Heart right ventricle (tissue), 16 donors: Measurements from ENCODE around the gene LRRC56. TPM values are rescaled to one million over a fixed set of nuclear protein-coding genes. Genes with fewer than 3 reads are reported as not detected.
A peak's percentile ranks its signal among the peaks of the same experiment; 100 is the strongest.

Source experiments
- ATAC-seq, 8 donors: fragments of 200-7000 bp; cut with Tn5 transposase; one replicate each; pipeline ENCODE4 v1.9.1; 2020; ENCODE audit warnings: mild to moderate bottlenecking in 8 of 8, moderate library complexity in 8 of 8, moderate number of reproducible peaks in 1 of 8
- DNase-seq, 2 donors: peaks; one replicate each; pipeline ENCODE4 v3.0.0-alpha.2; 2020
- H3K27ac ChIP-seq, 10 donors: fragments of 200-600 bp; sonication (generic) in 2 of 10; one replicate each; pipeline versions ENCODE4 v1.5.0 to v1.8.0; 2020 to 2022; ENCODE audit warnings: mild to moderate bottlenecking in 3 of 10
- H3K27me3 ChIP-seq, 7 donors: fragments of 200-600 bp; one replicate each; pipeline ENCODE4 v1.8.0; 2021 to 2022; ENCODE audit warnings: mild to moderate bottlenecking in 2 of 7
- H3K36me3 ChIP-seq, 9 donors: fragments of 200-600 bp; sonication (generic) in 1 of 9; one replicate each; pipeline versions ENCODE4 v1.5.0 to v1.8.0; 2020 to 2022; ENCODE audit warnings: mild to moderate bottlenecking in 2 of 9
- H3K4me1 ChIP-seq, 9 donors: fragments of 200-600 bp; sonication (generic) in 1 of 9; one replicate each; pipeline versions ENCODE4 v1.5.0 to v1.8.0; 2020 to 2022; ENCODE audit warnings: mild to moderate bottlenecking in 4 of 9
- H3K4me3 ChIP-seq, 10 donors: fragments of 200-600 bp; sonication (generic) in 2 of 10; one replicate each; pipeline versions ENCODE4 v1.5.0 to v1.8.0; 2020 to 2022; ENCODE audit warnings: mild to moderate bottlenecking in 7 of 10, moderate library complexity in 2 of 10
- H3K9me3 ChIP-seq, 11 donors: fragments of 200-600 bp in 10 of 11; sonication (generic) in 2 of 11; one replicate each; pipeline versions ENCODE4 v1.5.0 to v1.8.0; 2013 to 2022; ENCODE audit warnings: mild to moderate bottlenecking in 2 of 11, control low read depth in 1 of 11, moderate library complexity in 1 of 11
- CTCF ChIP-seq, 9 donors: fragments of 200-600 bp; sonication (generic) in 2 of 9; IDR thresholded peaks; one replicate each; pipeline versions ENCODE4 v1.5.0 to v1.8.0; 2021 to 2022; ENCODE audit warnings: antibody characterized with exemption in 9 of 9, mild to moderate bottlenecking in 5 of 9, moderate library complexity in 1 of 9
- WGBS, 2 donors: extraction: QIAGEN DNeasy Blood & Tissue Kit; methylation state at CpG; one replicate each; pipeline ENCODE4 v1.1.7; 2013; ENCODE audit warnings: inconsistent platforms in 1 of 2; 5-methylcytosine and 5-hydroxymethylcytosine counted together
- intact Hi-C, 10 donors: fragments of 100-400 bp; cut with DNase I; formaldehyde crosslinking; loops; one replicate each; pipeline versions ENCODE4 v1.11.1 to v1.14.2; 2022
- microRNA-seq, 2 donors: library from miRNA; unstranded; fragments of <30 nt; microRNA quantifications; one replicate each; pipeline ENCODE4 v1.2.0, GENCODE V29; 2021
- polyA plus RNA-seq, 2 donors: library from polyadenylated mRNA; stranded (reverse); fragments of 200-250 nt; gene quantifications; one replicate each; pipeline ENCODE4 v1.2.3, GENCODE V29; 2013
- total RNA-seq, 10 donors: library from RNA; stranded (reverse); fragmentation: NEBNext Ultra II Directional in 3 of 10; extraction: Animal tissue kit (Norgen Biotek cat#: 25700) in 3 of 10; gene quantifications; one replicate each; pipeline versions ENCODE4 v1.2.1 to v1.2.4, GENCODE V29; 2021 to 2023
- donor health status: Arrhythmogenic right ventricular cardiomyopathy.
- donor health status: ischemic (EF 13 %, LVEDD 7.1; RV severe dilation, severe dysfunction).
- donor health status: healthy with polysubstance abuse.
- donor health status: DM: no; HTN: yes; CAD: no.
- donor health status: DM: no; HTN: no; CAD: no.
- donor health status: ischemic (EF 25% LVEDD 6.9; RV normal size, moderate dysfunction).
- donor health status: ischemic (EF 25% LVEDD 5.7; RV mildly dilated, moderate dysfunction).
- donor health status: healthy.
- donor health status: DM: yes; HTN: yes; CAD: no.
- donor health status: Ischemic cardiomyopathy.
- donor health status: ischemic (EF 35%, LVEDD 5.7; RV mildly dilated, moderate dysfunction).
- donor health status: nonischemic (EF 11% LVEDD 7.7; RV severe dilation, severe dysfunction).
- donor health status: DM: yes; HTN: yes; CAD: no.
- donor health status: PGD.
- donor health status: ischemic (EF 29% LVEDD 5.4; RV normal size, mild dysfunction).
- donor health status: nonischemic (EF 23%, LVEDD 6.1; RV moderate dilation, normal function).

Gene LRRC56
- total and polyA plus RNA-seq, 12 donors: 0.13 to 0.49 (median 0.21) TPM; not detected in 2

GRCh38 chr11:598005-598680 is 60.8 kb downstream of the LRRC56 start:
- WGBS, 2 donors: 92 to 94% methylated on average over 28 to 30 of the region's 30 CpGs
- intact Hi-C loops: no loop called here
- Histone ChIP-seq H3K27me3 (no peaks in the 10 kb centered on the region), H3K4me1 (no peaks in the 10 kb centered on the region), H3K27ac (no peak overlapping the region), H3K36me3 (peaks cover 4 to 100% (median 64%) of the 10 kb centered on the region in 9 donors), H3K9me3 (no peaks in the 10 kb centered on the region), H3K4me3 (no peak overlapping the region)
- no peak for DNase-seq
- peak in 2 of 8 donors; percentile 7 to 24 for ATAC-seq
- no peak for TF ChIP-seq CTCF (IDR thresholded peaks at IDR 0.05)

- Histone ChIP-seq H3K36me3 (peaks cover 4 to 100% (median 69%) of the 10 kb centered on the region in 9 donors), H3K4me3 (no peak overlapping the region), H3K9me3 (no peaks in the 10 kb centered on the region), H3K27me3 (no peaks in the 10 kb centered on the region), H3K27ac (no peak overlapping the region), H3K4me1 (peaks cover 0 to 6% (median 4%) of the 10 kb centered on the region in 9 donors)
- no peak for TF ChIP-seq CTCF (IDR thresholded peaks at IDR 0.05)
- no peak for ATAC-seq
- intact Hi-C loops: no loop called here
- DNase-seq: no peak
- 93 to 94% methylated on average over 23 of the region's 23 CpGs for WGBS, 2 donors
These were observed 64.4 kb downstream of the LRRC56 start for GRCh38 chr11:601573-602245.

GRCh38 chr11:603154-603553 is 65.8 kb downstream of the LRRC56 start:
- intact Hi-C loops: no loop called here
- Histone ChIP-seq H3K4me1 (peaks cover 0 to 12% (median 6%) of the 10 kb centered on the region in 9 donors), H3K9me3 (no peaks in the 10 kb centered on the region), H3K27ac (no peak overlapping the region), H3K27me3 (no peaks in the 10 kb centered on the region), H3K4me3 (no peak overlapping the region), H3K36me3 (peaks cover 0 to 100% (median 69%) of the 10 kb centered on the region in 9 donors)
- no peak for DNase-seq
- 89 to 92% methylated on average over 13 of the region's 13 CpGs for WGBS, 2 donors
- no peak for ATAC-seq
- TF ChIP-seq CTCF (IDR thresholded peaks at IDR 0.05): no peak

Small RNA genes lying within 50 kb of the gene (microRNA-seq; reads per million reads assigned to microRNA genes)
- gene MIR210: 355 to 499 reads per million in 2 donors

Other genes starting within 250 kb of the LRRC56 start
- gene PGGHG, start 248.4 kb upstream of the LRRC56 start, total RNA-seq: 10 to 100 TPM in 1 of 10 donors, 1 to 10 TPM in 9; 3.3 to 10.8 (median 5.9) TPM
- 10 to 100 TPM; 15.9 to 45.3 TPM for gene PGGHG, start 248.4 kb upstream of the LRRC56 start, polyA plus RNA-seq
- not detected for gene IFITM5, start 238.0 kb upstream of the LRRC56 start, total RNA-seq
- not detected for gene IFITM5, start 238.0 kb upstream of the LRRC56 start, polyA plus RNA-seq
- gene IFITM2, start 229.7 kb upstream of the LRRC56 start, total RNA-seq: 100 to 1,000 TPM in 7 of 10 donors, 10 to 100 TPM in 3; 57.2 to 333 (median 144) TPM
- gene IFITM2, start 229.7 kb upstream of the LRRC56 start, polyA plus RNA-seq: 100 to 1,000 TPM; 423 to 843 TPM
- gene IFITM1, start 223.5 kb upstream of the LRRC56 start, total RNA-seq: 100 to 1,000 TPM in 4 of 10 donors, 10 to 100 TPM in 6; 51.6 to 182 (median 94.9) TPM
- gene IFITM1, start 223.5 kb upstream of the LRRC56 start, polyA plus RNA-seq: 100 to 1,000 TPM; 235 to 427 TPM
- gene IFITM3, start 216.7 kb upstream of the LRRC56 start, total RNA-seq: 100 to 1,000 TPM in 9 of 10 donors, 10 to 100 TPM in 1; 94.1 to 591 (median 172) TPM
- gene IFITM3, start 216.7 kb upstream of the LRRC56 start, polyA plus RNA-seq: 1,000 to 10,000 TPM in 1 of 2 donors, 100 to 1,000 TPM in 1; 676 to 1,409 TPM
- 1 to 10 TPM in 1 of 10 donors, under 1 TPM in 6, not detected in 3; 0.09 to 1.6 (median 0.25) TPM for gene B4GALNT4, start 168.0 kb upstream of the LRRC56 start, total RNA-seq
- gene B4GALNT4, start 168.0 kb upstream of the LRRC56 start, polyA plus RNA-seq: 1 to 10 TPM in 1 of 2 donors, under 1 TPM in 1; 0.75 to 1.7 TPM
- 1 to 10 TPM in 4 of 10 donors, under 1 TPM in 6; 0.19 to 3.0 (median 0.74) TPM for gene PKP3, start 143.3 kb upstream of the LRRC56 start, total RNA-seq
- gene PKP3, start 143.3 kb upstream of the LRRC56 start, polyA plus RNA-seq: under 1 TPM; 0.13 to 0.80 TPM
- 10 to 100 TPM; 20.4 to 52.4 (median 30.0) TPM for gene SIGIRR, start 122.5 kb upstream of the LRRC56 start, total RNA-seq
- gene SIGIRR, start 122.5 kb upstream of the LRRC56 start, polyA plus RNA-seq: 100 to 1,000 TPM in 1 of 2 donors, 10 to 100 TPM in 1; 56.0 to 187 TPM
- 1 to 10 TPM in 1 of 10 donors, under 1 TPM in 5, not detected in 4; 0.05 to 2.3 (median 0.19) TPM for gene ANO9, start 95.5 kb upstream of the LRRC56 start, total RNA-seq
- gene ANO9, start 95.5 kb upstream of the LRRC56 start, polyA plus RNA-seq: under 1 TPM; 0.13 to 0.37 TPM
- gene PTDSS2, start 87.2 kb upstream of the LRRC56 start, total RNA-seq: 10 to 100 TPM; 16.7 to 37.9 (median 24.8) TPM
- gene PTDSS2, start 87.2 kb upstream of the LRRC56 start, polyA plus RNA-seq: 10 to 100 TPM; 31.4 to 55.5 TPM
- gene RNH1, start 30.3 kb upstream of the LRRC56 start, total RNA-seq: 100 to 1,000 TPM; 118 to 221 (median 153) TPM
- 100 to 1,000 TPM in 1 of 2 donors, 10 to 100 TPM in 1; 37.4 to 189 TPM for gene RNH1, start 30.3 kb upstream of the LRRC56 start, polyA plus RNA-seq
- 10 to 100 TPM; 44.7 to 61.1 (median 54.5) TPM for gene HRAS, start 2.0 kb upstream of the LRRC56 start, total RNA-seq
- 100 to 1,000 TPM; 107 to 132 TPM for gene HRAS, start 2.0 kb upstream of the LRRC56 start, polyA plus RNA-seq
- under 1 TPM in 8 of 10 donors, not detected in 2; 0.30 to 0.72 (median 0.45) TPM for gene LMNTD2, start 23.2 kb downstream of the LRRC56 start, total RNA-seq
- gene LMNTD2, start 23.2 kb downstream of the LRRC56 start, polyA plus RNA-seq: 1 to 10 TPM in 1 of 2 donors, under 1 TPM in 1; 0.41 to 1.4 TPM
- 1 to 10 TPM in 9 of 10 donors, under 1 TPM in 1; 0.96 to 4.0 (median 2.1) TPM for gene RASSF7, start 23.4 kb downstream of the LRRC56 start, total RNA-seq
- gene RASSF7, start 23.4 kb downstream of the LRRC56 start, polyA plus RNA-seq: 10 to 100 TPM in 1 of 2 donors, 1 to 10 TPM in 1; 6.9 to 14.2 TPM
- 10 to 100 TPM; 14.7 to 23.0 (median 18.5) TPM for gene PHRF1, start 38.9 kb downstream of the LRRC56 start, total RNA-seq
- gene PHRF1, start 38.9 kb downstream of the LRRC56 start, polyA plus RNA-seq: 10 to 100 TPM; 10.5 to 19.1 TPM
- gene IRF7, start 78.4 kb downstream of the LRRC56 start, total RNA-seq: 10 to 100 TPM in 5 of 10 donors, 1 to 10 TPM in 5; 4.5 to 20.2 (median 9.9) TPM
- gene IRF7, start 78.4 kb downstream of the LRRC56 start, polyA plus RNA-seq: 10 to 100 TPM; 12.2 to 48.4 TPM
- gene CDHR5, start 87.4 kb downstream of the LRRC56 start, total RNA-seq: not detected
- not detected for gene CDHR5, start 87.4 kb downstream of the LRRC56 start, polyA plus RNA-seq
- gene SCT, start 89.7 kb downstream of the LRRC56 start, total RNA-seq: 1 to 10 TPM in 2 of 10 donors, under 1 TPM in 1, not detected in 7; 0.99 to 2.0 (median 1.0) TPM
- under 1 TPM in 1 of 2 donors, not detected in 1; 0.64 TPM for gene SCT, start 89.7 kb downstream of the LRRC56 start, polyA plus RNA-seq
- gene DRD4, start 99.7 kb downstream of the LRRC56 start, total RNA-seq: under 1 TPM in 6 of 10 donors, not detected in 4; 0.19 to 0.72 (median 0.49) TPM
- under 1 TPM in 1 of 2 donors, not detected in 1; 0.09 TPM for gene DRD4, start 99.7 kb downstream of the LRRC56 start, polyA plus RNA-seq
- 10 to 100 TPM; 11.0 to 25.7 (median 15.5) TPM for gene DEAF1, start 157.7 kb downstream of the LRRC56 start, total RNA-seq
- 10 to 100 TPM; 18.3 to 39.9 TPM for gene DEAF1, start 157.7 kb downstream of the LRRC56 start, polyA plus RNA-seq
- 10 to 100 TPM; 10.6 to 24.2 (median 14.5) TPM for gene TMEM80, start 158.3 kb downstream of the LRRC56 start, total RNA-seq
- 10 to 100 TPM; 10.1 to 21.4 TPM for gene TMEM80, start 158.3 kb downstream of the LRRC56 start, polyA plus RNA-seq
- gene EPS8L2, start 168.7 kb downstream of the LRRC56 start, total RNA-seq: 1 to 10 TPM; 1.2 to 6.7 (median 2.3) TPM
- gene EPS8L2, start 168.7 kb downstream of the LRRC56 start, polyA plus RNA-seq: 1 to 10 TPM; 3.4 to 3.9 TPM
- gene TALDO1, start 209.9 kb downstream of the LRRC56 start, total RNA-seq: 100 to 1,000 TPM in 5 of 10 donors, 10 to 100 TPM in 5; 76.2 to 115 (median 96.3) TPM
- gene TALDO1, start 209.9 kb downstream of the LRRC56 start, polyA plus RNA-seq: 100 to 1,000 TPM in 1 of 2 donors, 10 to 100 TPM in 1; 55.3 to 124 TPM
- 10 to 100 TPM; 20.6 to 29.4 (median 26.0) TPM for gene GATD1, start 240.0 kb downstream of the LRRC56 start, total RNA-seq
- gene GATD1, start 240.0 kb downstream of the LRRC56 start, polyA plus RNA-seq: 10 to 100 TPM; 15.0 to 32.4 TPM